ENCODE results near the gene LAMB4. TPM values are rescaled to one million over a fixed set of nuclear protein-coding genes. Genes with fewer than 3 reads are reported as not detected.

LAMB4 gene
- total and polyA plus RNA-seq, 2 experiments from 2014 or later, result not detected

DNA sequence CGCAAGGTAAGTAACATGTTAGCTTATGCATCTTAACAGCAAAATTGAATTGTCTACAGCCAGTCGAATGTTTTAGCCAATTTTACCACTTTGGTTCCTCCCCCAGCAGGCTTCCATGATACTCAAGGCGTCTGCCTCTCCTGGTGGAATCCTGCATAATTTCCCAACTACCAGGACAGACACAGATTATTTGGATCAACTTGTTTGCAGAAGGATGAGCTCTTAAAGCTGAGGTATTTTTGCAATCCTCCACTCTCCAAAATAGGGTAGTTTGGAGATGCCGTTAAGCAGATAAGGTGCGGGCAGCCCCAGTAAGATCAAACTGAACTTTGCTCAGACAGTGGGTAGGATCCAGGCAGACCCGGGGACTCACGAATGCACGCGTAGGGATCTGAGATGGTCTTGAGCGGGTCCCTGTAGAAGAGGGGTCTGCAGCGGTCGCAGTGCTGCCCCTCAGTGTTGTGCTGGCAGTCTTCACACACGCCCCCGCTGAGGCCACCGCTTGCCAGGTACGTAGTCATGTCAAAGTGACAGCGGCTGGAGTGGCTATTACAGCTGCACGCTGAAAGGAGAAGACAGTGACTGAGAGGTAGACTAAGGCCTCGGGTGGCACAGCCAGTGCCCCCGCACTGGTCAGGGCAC, 27.4 kb downstream of the LAMB4 start:
- no peaks in the 10 kb centered on the region for H3K27me3 ChIP-seq (ENCODE audit: insufficient read depth)
- H3K4me3 ChIP-seq, result no peak overlapping the region
- H3K4me1 ChIP-seq (ENCODE audit: insufficient read depth), result no peaks in the 10 kb centered on the region
- Mint-ChIP-seq H3K4me1 (no peaks in the 10 kb centered on the region), H3K36me3 (ENCODE audit: low read depth) (no peaks in the 10 kb centered on the region), H3K27ac (no peak overlapping the region), H3K9me3 (no peaks in the 10 kb centered on the region), H3K27me3 (ENCODE audit: insufficient read depth, low read depth, poor library complexity) (no peaks in the 10 kb centered on the region), H3K4me3 (no peak overlapping the region)
- H3K36me3 ChIP-seq (ENCODE audit: insufficient read depth), result no peaks in the 10 kb centered on the region
- peak overlapping the region; percentile 87; the same call in 1 of the 2 replicates for H2AFZ ChIP-seq
- no peaks in the 10 kb centered on the region for H4K20me1 ChIP-seq (replicated peaks; ENCODE audit: insufficient read depth)
- no peak for TF ChIP-seq STAT1 (IDR thresholded peaks at IDR 0.05; ENCODE audit: unreplicated experiment)
- TF ChIP-seq CREB1 (CRISPR knock-in tag; IDR thresholded peaks at IDR 0.05; ENCODE audit: low read depth), result no peak
- no peak for TF ChIP-seq EZH2 (IDR thresholded peaks at IDR 0.05; ENCODE audit: low read depth, unreplicated experiment)
- TF ChIP-seq, protein P1, sequence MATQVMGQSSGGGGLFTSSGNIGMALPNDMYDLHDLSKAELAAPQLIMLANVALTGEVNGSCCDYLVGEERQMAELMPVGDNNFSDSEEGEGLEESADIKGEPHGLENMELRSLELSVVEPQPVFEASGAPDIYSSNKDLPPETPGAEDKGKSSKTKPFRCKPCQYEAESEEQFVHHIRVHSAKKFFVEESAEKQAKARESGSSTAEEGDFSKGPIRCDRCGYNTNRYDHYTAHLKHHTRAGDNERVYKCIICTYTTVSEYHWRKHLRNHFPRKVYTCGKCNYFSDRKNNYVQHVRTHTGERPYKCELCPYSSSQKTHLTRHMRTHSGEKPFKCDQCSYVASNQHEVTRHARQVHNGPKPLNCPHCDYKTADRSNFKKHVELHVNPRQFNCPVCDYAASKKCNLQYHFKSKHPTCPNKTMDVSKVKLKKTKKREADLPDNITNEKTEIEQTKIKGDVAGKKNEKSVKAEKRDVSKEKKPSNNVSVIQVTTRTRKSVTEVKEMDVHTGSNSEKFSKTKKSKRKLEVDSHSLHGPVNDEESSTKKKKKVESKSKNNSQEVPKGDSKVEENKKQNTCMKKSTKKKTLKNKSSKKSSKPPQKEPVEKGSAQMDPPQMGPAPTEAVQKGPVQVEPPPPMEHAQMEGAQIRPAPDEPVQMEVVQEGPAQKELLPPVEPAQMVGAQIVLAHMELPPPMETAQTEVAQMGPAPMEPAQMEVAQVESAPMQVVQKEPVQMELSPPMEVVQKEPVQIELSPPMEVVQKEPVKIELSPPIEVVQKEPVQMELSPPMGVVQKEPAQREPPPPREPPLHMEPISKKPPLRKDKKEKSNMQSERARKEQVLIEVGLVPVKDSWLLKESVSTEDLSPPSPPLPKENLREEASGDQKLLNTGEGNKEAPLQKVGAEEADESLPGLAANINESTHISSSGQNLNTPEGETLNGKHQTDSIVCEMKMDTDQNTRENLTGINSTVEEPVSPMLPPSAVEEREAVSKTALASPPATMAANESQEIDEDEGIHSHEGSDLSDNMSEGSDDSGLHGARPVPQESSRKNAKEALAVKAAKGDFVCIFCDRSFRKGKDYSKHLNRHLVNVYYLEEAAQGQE (IDR thresholded peaks at IDR 0.05; ENCODE audit: unreplicated experiment), result no peak
- TF ChIP-seq, protein P2, sequence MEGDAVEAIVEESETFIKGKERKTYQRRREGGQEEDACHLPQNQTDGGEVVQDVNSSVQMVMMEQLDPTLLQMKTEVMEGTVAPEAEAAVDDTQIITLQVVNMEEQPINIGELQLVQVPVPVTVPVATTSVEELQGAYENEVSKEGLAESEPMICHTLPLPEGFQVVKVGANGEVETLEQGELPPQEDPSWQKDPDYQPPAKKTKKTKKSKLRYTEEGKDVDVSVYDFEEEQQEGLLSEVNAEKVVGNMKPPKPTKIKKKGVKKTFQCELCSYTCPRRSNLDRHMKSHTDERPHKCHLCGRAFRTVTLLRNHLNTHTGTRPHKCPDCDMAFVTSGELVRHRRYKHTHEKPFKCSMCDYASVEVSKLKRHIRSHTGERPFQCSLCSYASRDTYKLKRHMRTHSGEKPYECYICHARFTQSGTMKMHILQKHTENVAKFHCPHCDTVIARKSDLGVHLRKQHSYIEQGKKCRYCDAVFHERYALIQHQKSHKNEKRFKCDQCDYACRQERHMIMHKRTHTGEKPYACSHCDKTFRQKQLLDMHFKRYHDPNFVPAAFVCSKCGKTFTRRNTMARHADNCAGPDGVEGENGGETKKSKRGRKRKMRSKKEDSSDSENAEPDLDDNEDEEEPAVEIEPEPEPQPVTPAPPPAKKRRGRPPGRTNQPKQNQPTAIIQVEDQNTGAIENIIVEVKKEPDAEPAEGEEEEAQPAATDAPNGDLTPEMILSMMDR (conservative IDR thresholded peaks at IDR 0.05; ENCODE audit: low read depth in 2 of 2), result no peak
- no peak for TF ChIP-seq NANOG (IDR thresholded peaks at IDR 0.05; ENCODE audit: borderline replicate concordance)
- no peak for TF ChIP-seq ZNF331 (CRISPR knock-in tag; IDR thresholded peaks at IDR 0.05; ENCODE audit: low read depth)
- H3K4me2 ChIP-seq, result no peak overlapping the region
- H3F3A ChIP-seq (replicated peaks; ENCODE audit: low read depth), result no peaks in the 10 kb centered on the region
- H3K27ac ChIP-seq (ENCODE audit: low read depth), result no peak overlapping the region
- no peaks in the 10 kb centered on the region for H3K79me2 ChIP-seq (replicated peaks; ENCODE audit: insufficient read depth)
- DNase-seq (ENCODE audit: low spot score), result no peak
- H3K9me2 ChIP-seq (ENCODE audit: insufficient read depth), result no peaks in the 10 kb centered on the region
- no peak for ATAC-seq

DNA sequence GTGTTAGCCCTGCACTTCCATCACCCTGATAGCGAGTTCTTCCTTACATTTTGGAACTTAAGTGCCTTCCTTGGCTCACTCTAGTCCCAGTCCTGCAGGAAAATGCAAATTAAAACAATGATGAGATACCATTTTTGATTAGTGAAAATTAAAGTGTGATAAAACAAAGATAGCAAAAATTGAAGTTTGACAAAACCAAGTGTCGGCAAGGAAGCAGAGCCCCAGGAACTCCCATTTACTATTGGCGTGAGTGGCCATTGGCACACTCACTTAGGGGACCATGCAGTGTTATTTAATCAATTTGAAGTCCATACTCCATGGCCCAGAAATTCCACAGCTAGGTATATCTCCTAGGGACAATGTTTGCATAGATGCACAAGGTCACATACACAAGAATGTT, 28.4 kb downstream of the LAMB4 start:
- ATAC-seq (no peak), DNase-seq (ENCODE audit: low spot score) (no peak)
- H3K4me1 ChIP-seq (ENCODE audit: insufficient read depth), result no peaks in the 10 kb centered on the region
- no peaks in the 10 kb centered on the region for H3F3A ChIP-seq (replicated peaks; ENCODE audit: low read depth)
- no peak overlapping the region for H3K4me3 ChIP-seq
- no peak overlapping the region for H3K4me2 ChIP-seq
- no peaks in the 10 kb centered on the region for H3K36me3 Mint-ChIP-seq (ENCODE audit: low read depth)
- no peaks in the 10 kb centered on the region for H3K9me2 ChIP-seq (ENCODE audit: insufficient read depth)
- no peak overlapping the region for H3K4me3 Mint-ChIP-seq
- H3K36me3 ChIP-seq (ENCODE audit: insufficient read depth), result no peaks in the 10 kb centered on the region
- H3K27ac Mint-ChIP-seq, result no peak overlapping the region
- no peaks in the 10 kb centered on the region for H3K27me3 Mint-ChIP-seq (ENCODE audit: insufficient read depth, low read depth, poor library complexity)
- no peak overlapping the region for H2AFZ ChIP-seq
- H3K27me3 ChIP-seq (ENCODE audit: insufficient read depth), result no peaks in the 10 kb centered on the region
- no peaks in the 10 kb centered on the region for H3K9me3 Mint-ChIP-seq
- no peaks in the 10 kb centered on the region for H3K79me2 ChIP-seq (replicated peaks; ENCODE audit: insufficient read depth)
- H3K27ac ChIP-seq (ENCODE audit: low read depth), result no peak overlapping the region
- H3K4me1 Mint-ChIP-seq, result no peaks in the 10 kb centered on the region
- H4K20me1 ChIP-seq (replicated peaks; ENCODE audit: insufficient read depth), result no peaks in the 10 kb centered on the region
- TF ChIP-seq, protein P2 (conservative IDR thresholded peaks at IDR 0.05; ENCODE audit: low read depth in 2 of 2), result no peak
- no peak for TF ChIP-seq EZH2phosphoT487 (IDR thresholded peaks at IDR 0.05; ENCODE audit: unreplicated experiment)
- no peak for TF ChIP-seq NANOG (IDR thresholded peaks at IDR 0.05; ENCODE audit: borderline replicate concordance)
- no peak for TF ChIP-seq CREB1 (CRISPR knock-in tag; IDR thresholded peaks at IDR 0.05; ENCODE audit: low read depth)
- TF ChIP-seq ZNF114 (CRISPR knock-in tag; IDR thresholded peaks at IDR 0.05), result no peak
- no peak for TF ChIP-seq EZH2 (IDR thresholded peaks at IDR 0.05; ENCODE audit: low read depth, unreplicated experiment)

Data from GM23338 (cell line).